SK-N-MC (cell line): Measurements from ENCODE around the gene FALEC.

ENCODE experiments used
- EZH2 ChIP-seq: fragments of 200-600 bp; sonication (generic); IDR thresholded peaks from one replicate; pipeline ENCODE4 v1.6.1; 2017; ENCODE audit warnings: antibody characterized with exemption
- FOXP2 ChIP-seq: optimal IDR thresholded peaks from 2 replicates; pipeline ENCODE3; 2011; ENCODE audit warnings: mild to moderate bottlenecking, moderate library complexity; ENCODE audit not compliant: insufficient read depth; ENCODE audit errors: extremely low read length, control extremely low read depth
- POLR2AphosphoS5 ChIP-seq: IDR thresholded peaks from 2 replicates; pipeline ENCODE4 v1.6.1; 2012; ENCODE audit warnings: mild to moderate bottlenecking, low read depth, low read length, borderline replicate concordance

- TF ChIP-seq EZH2 = no peak
- TF ChIP-seq POLR2AphosphoS5 = no peak
- no peak for TF ChIP-seq FOXP2
These were observed 4.0 kb upstream of the FALEC start for GRCh38 chr1:150511551-150511950.
